A375 (cell line): ENCODE measurements around the gene CMTR1. TPM values are rescaled to one million over a fixed set of nuclear protein-coding genes. Genes with fewer than 3 reads are reported as not detected.

Source experiments
- total RNA-seq: library from RNA; depleted of rRNA; stranded (reverse); fragments of >200 nt; shearing (Covaris generic); gene quantifications from 2 replicates; pipeline ENCODE4 v1.2.3, GENCODE V29; 2014; rRNA removed

Gene CMTR1, protein sequence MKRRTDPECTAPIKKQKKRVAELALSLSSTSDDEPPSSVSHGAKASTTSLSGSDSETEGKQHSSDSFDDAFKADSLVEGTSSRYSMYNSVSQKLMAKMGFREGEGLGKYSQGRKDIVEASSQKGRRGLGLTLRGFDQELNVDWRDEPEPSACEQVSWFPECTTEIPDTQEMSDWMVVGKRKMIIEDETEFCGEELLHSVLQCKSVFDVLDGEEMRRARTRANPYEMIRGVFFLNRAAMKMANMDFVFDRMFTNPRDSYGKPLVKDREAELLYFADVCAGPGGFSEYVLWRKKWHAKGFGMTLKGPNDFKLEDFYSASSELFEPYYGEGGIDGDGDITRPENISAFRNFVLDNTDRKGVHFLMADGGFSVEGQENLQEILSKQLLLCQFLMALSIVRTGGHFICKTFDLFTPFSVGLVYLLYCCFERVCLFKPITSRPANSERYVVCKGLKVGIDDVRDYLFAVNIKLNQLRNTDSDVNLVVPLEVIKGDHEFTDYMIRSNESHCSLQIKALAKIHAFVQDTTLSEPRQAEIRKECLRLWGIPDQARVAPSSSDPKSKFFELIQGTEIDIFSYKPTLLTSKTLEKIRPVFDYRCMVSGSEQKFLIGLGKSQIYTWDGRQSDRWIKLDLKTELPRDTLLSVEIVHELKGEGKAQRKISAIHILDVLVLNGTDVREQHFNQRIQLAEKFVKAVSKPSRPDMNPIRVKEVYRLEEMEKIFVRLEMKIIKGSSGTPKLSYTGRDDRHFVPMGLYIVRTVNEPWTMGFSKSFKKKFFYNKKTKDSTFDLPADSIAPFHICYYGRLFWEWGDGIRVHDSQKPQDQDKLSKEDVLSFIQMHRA
- 26.3 and 30.1 TPM in 2 replicates for total RNA-seq

GRCh38 chr6:37432916-37433656 is at the start of gene CMTR1:
CMTR1 (plus strand) TSS chr6:37433221; CDS start chr6:37435630, 2,409 bp downstream.

DNA sequence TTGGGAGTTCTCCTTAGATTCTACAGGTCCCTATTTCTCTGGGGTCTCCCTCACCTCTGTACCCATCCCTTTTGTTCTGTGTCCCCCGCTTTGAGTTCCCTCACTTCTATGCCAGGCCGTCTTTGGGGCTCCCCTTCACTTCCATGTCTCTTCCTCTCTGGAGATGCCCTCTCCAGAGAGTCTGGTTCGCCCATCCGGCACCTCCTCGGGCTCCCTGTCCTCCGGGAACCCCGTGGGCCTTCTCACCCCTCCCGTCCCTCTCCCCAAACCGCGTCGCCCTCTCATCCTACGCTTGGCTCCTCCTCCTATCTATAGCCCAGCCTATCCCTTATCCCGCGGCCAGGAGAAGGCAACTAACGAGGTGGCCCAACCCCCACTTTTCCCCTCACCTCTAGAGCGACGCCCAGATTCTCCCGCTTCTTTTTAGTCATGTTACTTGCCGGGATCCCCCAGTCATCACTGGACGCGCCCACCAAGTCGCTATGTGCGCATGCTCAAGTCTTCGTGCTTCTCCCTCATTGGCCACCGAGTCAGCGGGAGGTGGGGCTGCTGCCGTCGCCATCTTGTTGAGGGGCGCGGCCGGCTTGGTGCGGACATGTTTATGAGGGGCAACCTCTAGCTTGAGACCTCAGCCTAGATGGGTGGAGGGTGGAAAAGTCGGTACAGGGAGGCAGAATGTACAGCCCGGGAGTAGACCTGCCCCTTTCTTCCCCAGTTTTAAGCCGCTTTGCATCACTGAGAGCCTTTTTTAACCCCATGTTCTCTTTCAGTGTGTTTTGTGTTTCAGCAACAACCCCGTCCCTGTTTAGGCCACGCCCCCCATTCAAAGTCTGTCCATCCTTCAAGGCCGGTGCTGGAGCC is 66.6 kb downstream of the CMTR1 start, which contains the start of gene CCDC167:
TSS of gene CCDC167 (minus strand) at position 461 of the 861 bp plus-strand sequence. CDS start at position 431, 30 bp downstream.

Other genes starting within 250 kb of the CMTR1 start
- gene TBC1D22B, start 175.4 kb upstream of the CMTR1 start, total RNA-seq: 3.0 and 3.7 TPM in 2 replicates
- gene TMEM217, start 175.1 kb upstream of the CMTR1 start, total RNA-seq: not detected in 2 replicates
- 18.3 and 26.8 TPM in 2 replicates for gene RNF8, start 79.2 kb upstream of the CMTR1 start, total RNA-seq
- 20.2 and 26.6 TPM in 2 replicates for gene CCDC167, start 66.7 kb downstream of the CMTR1 start, total RNA-seq